CD4-positive, alpha-beta T cell (primary cell): ENCODE data around the gene SOWAHC. TPM values are rescaled to one million over a fixed set of nuclear protein-coding genes. Genes with fewer than 3 reads are reported as not detected.

Source experiments
- ATAC-seq: fragments of 200-7000 bp; cut with Tn5 transposase; one replicate; pipeline ENCODE4 v1.10.0; 2022; ENCODE audit warnings: mild to moderate bottlenecking; ENCODE audit not compliant: poor library complexity
- CTCF ChIA-PET: fragments of 350-600 bp; sonication (Branson Sonifier 250); formaldehyde crosslinking; loops from one replicate; lab custom pipeline; 2021; ENCODE audit warnings: antibody characterized with exemption, inconsistent platforms; lab: Charles Lee
- POLR2A ChIA-PET: fragments of 350-600 bp; sonication (Branson Sonifier 250); formaldehyde crosslinking; loops from one replicate; lab custom pipeline; 2021; ENCODE audit warnings: antibody characterized with exemption, inconsistent platforms; lab: Charles Lee
- DNase-seq, 14 experiments: peaks; one replicate each; pipeline ENCODE4 v3.0.0-alpha.2; 2013 to 2020; ENCODE audit warnings: mixed read lengths in 2 of 14
- H3K27ac ChIP-seq, 2 donors: one replicate each; pipeline versions ENCODE4 v1.5.1 to v1.7.0; 2013; ENCODE audit warnings: low read length in 2 of 2, low read depth in 1 of 2, mild to moderate bottlenecking in 1 of 2
- H3K27me3 ChIP-seq, 2 experiments: 1 replicate in 1 of 2; 2 replicates in 1 of 2; pipeline versions ENCODE4 v1.6.1 to v1.7.0; 2013; ENCODE audit warnings: low read length in 2 of 2, control low read depth in 1 of 2, mild to moderate bottlenecking in 1 of 2, moderate library complexity in 1 of 2; ENCODE audit not compliant: insufficient read depth in 2 of 2, control insufficient read depth in 1 of 2
- H3K36me3 ChIP-seq: one replicate; pipeline ENCODE4 v1.6.1; 2013; ENCODE audit warnings: low read length, control low read depth; ENCODE audit not compliant: insufficient read depth
- H3K4me1 ChIP-seq: one replicate; pipeline ENCODE4 v1.6.1; 2013; ENCODE audit warnings: low read length, control low read depth; ENCODE audit not compliant: insufficient read depth
- H3K4me3 ChIP-seq: one replicate; pipeline ENCODE4 v1.5.1; 2013; ENCODE audit warnings: mild to moderate bottlenecking, low read length, moderate library complexity
- H3K9me3 ChIP-seq, 2 experiments: 1 replicate in 1 of 2; 2 replicates in 1 of 2; pipeline versions ENCODE4 v1.6.1 to v1.7.0; 2013; ENCODE audit warnings: low read length in 2 of 2, mild to moderate bottlenecking in 2 of 2, control low read depth in 1 of 2, moderate library complexity in 1 of 2; ENCODE audit not compliant: control insufficient read depth in 1 of 2, insufficient read depth in 1 of 2
- H3K27ac Mint-ChIP-seq: one replicate; pipeline ENCODE4 v1.8.0; 2020; ENCODE audit warnings: mixed read lengths
- H3K27me3 Mint-ChIP-seq: one replicate; pipeline ENCODE4 v1.8.0; 2021; ENCODE audit warnings: mixed read lengths
- H3K36me3 Mint-ChIP-seq: one replicate; pipeline ENCODE4 v1.8.0; 2021; ENCODE audit warnings: low read depth, mixed read lengths
- H3K4me1 Mint-ChIP-seq: one replicate; pipeline ENCODE4 v1.8.0; 2021; ENCODE audit warnings: low read depth, mixed read lengths
- H3K4me3 Mint-ChIP-seq: one replicate; pipeline ENCODE4 v1.8.0; 2020; ENCODE audit warnings: mild to moderate bottlenecking, mixed read lengths
- H3K9me3 Mint-ChIP-seq: one replicate; pipeline ENCODE4 v1.8.0; 2020; ENCODE audit warnings: mixed read lengths
- CTCF ChIP-seq: fragments of 200-600 bp; IDR thresholded peaks from one replicate; pipeline ENCODE4 v1.8.0; 2022; ENCODE audit warnings: antibody characterized with exemption, mild to moderate bottlenecking
- intact Hi-C, 2 experiments: fragments of 100-400 bp; cut with DNase I in 1 of 2; cut with micrococcal nuclease in 1 of 2; formaldehyde crosslinking; loops; one replicate each; pipeline versions ENCODE4 v1.15.1 to v1.9.0; 2023 to 2025; cut with DNase I, micrococcal nuclease
- total RNA-seq, 174 experiments: library from RNA in 2 of 174; stranded (reverse) in 2 of 174; gene quantifications; one replicate each; pipeline ENCODE4 v1.2.3 and lab custom pipeline; 2021 to 2026

The SOWAHC gene
- total RNA-seq, 2 experiments from 2014 or later: 1.3 to 1.6 TPM

- CTCF ChIA-PET: no interaction called here
- ATAC-seq (no peak), DNase-seq (no peak)
- Mint-ChIP-seq H3K27me3 (peaks cover 22% of the 10 kb centered on the region), H3K36me3 (no peaks in the 10 kb centered on the region), H3K9me3 (no peaks in the 10 kb centered on the region), H3K4me1 (no peaks in the 10 kb centered on the region), H3K27ac (no peak overlapping the region), H3K4me3 (no peak overlapping the region)
- TF ChIP-seq CTCF: no peak
- Histone ChIP-seq H3K4me3 (no peak overlapping the region), H3K27ac (no peak overlapping the region), H3K27me3 (no peaks in the 10 kb centered on the region), H3K4me1 (no peaks in the 10 kb centered on the region), H3K36me3 (no peaks in the 10 kb centered on the region), H3K9me3 (peaks cover 0 to 8% of the 10 kb centered on the region in 2 experiments)
- intact Hi-C loops: no loop called here
- POLR2A ChIA-PET: no interaction called here
These were observed 33.5 kb downstream of the SOWAHC start for GRCh38 chr2:109647636-109648035.

GRCh38 chr2:109648041-109648527, 33.9 kb downstream of the SOWAHC start:
- no peaks in the 10 kb centered on the region for H3K9me3 Mint-ChIP-seq
- H3K4me3 Mint-ChIP-seq: no peak overlapping the region
- CTCF ChIA-PET: no interaction called here

GRCh38 chr2:109649736-109650695, 35.9 kb downstream of the SOWAHC start:
- no peak for TF ChIP-seq CTCF
- Mint-ChIP-seq H3K4me1 (no peaks in the 10 kb centered on the region), H3K9me3 (no peaks in the 10 kb centered on the region), H3K27me3 (peaks cover 22% of the 10 kb centered on the region), H3K36me3 (no peaks in the 10 kb centered on the region), H3K4me3 (no peak overlapping the region), H3K27ac (no peak overlapping the region)
- DNase-seq (no peak), ATAC-seq (no peak)
- ChIA-PET CTCF (no interaction called here), POLR2A (no interaction called here)
- peaks cover 0 to 15% of the 10 kb centered on the region in 2 experiments for H3K9me3 ChIP-seq
- no peaks in the 10 kb centered on the region for H3K4me1 ChIP-seq
- no peaks in the 10 kb centered on the region for H3K36me3 ChIP-seq
- intact Hi-C loops: no loop called here
- no peak overlapping the region for H3K27ac ChIP-seq
- no peak overlapping the region for H3K4me3 ChIP-seq
- peaks cover 0 to 2% of the 10 kb centered on the region in 2 experiments for H3K27me3 ChIP-seq

More at GRCh38 chr2:109648041-109648527, 33.9 kb downstream of the SOWAHC start:
- Histone ChIP-seq H3K4me1 (no peaks in the 10 kb centered on the region), H3K27me3 (no peaks in the 10 kb centered on the region), H3K27ac (no peak overlapping the region), H3K36me3 (no peaks in the 10 kb centered on the region), H3K4me3 (no peak overlapping the region), H3K9me3 (peaks cover 0 to 11% of the 10 kb centered on the region in 2 experiments)
- DNase-seq (no peak), ATAC-seq (no peak)
- POLR2A ChIA-PET: no interaction called here
- no peaks in the 10 kb centered on the region for H3K4me1 Mint-ChIP-seq
- H3K27ac Mint-ChIP-seq: no peak overlapping the region
- peaks cover 22% of the 10 kb centered on the region for H3K27me3 Mint-ChIP-seq
- intact Hi-C loops: no loop called here
- no peaks in the 10 kb centered on the region for H3K36me3 Mint-ChIP-seq
- no peak for TF ChIP-seq CTCF
